HEK293 (cell line): Measurements from ENCODE around the gene CEP76.

Experiments
- ZNF114 ChIP-seq: fragments of 450-650 bp; formaldehyde crosslinking; IDR thresholded peaks from 2 replicates; pipeline ENCODE4 v1.5.0; 2017; ENCODE audit warnings: missing biosample characterization, missing genetic modification characterization
- ZNF133 ChIP-seq: fragments of 450-650 bp; formaldehyde crosslinking; IDR thresholded peaks from 2 replicates; pipeline ENCODE4 v1.5.1; 2016; ENCODE audit warnings: missing biosample characterization, missing genetic modification characterization
- ZNF274 ChIP-seq, 2 experiments: fragments of 200-500 bp in 1 of 2; fragments of 450-650 bp in 1 of 2; sonication (Bioruptor generic) in 1 of 2; formaldehyde crosslinking in 1 of 2; IDR thresholded peaks; 2 replicates each; pipeline versions ENCODE4 v1.5.1 to v1.6.1; 2014 to 2016; ENCODE audit warnings: borderline replicate concordance in 1 of 2, inconsistent platforms in 1 of 2, low read length in 1 of 2, missing biosample characterization in 1 of 2, missing genetic modification characterization in 1 of 2
- ZNF670 ChIP-seq: fragments of 450-650 bp; formaldehyde crosslinking; IDR thresholded peaks from 2 replicates; pipeline ENCODE4 v1.5.1; 2016; ENCODE audit warnings: missing biosample characterization, missing genetic modification characterization, low read depth
- TF ChIP-seq, protein P1 (sequence below): fragments of 450-650 bp; formaldehyde crosslinking; IDR thresholded peaks from 2 replicates; pipeline ENCODE4 v1.5.1; 2016; ENCODE audit warnings: missing biosample characterization, missing genetic modification characterization
- TF ChIP-seq, protein P2 (sequence below): fragments of 450-650 bp; formaldehyde crosslinking; IDR thresholded peaks from 2 replicates; pipeline ENCODE4 v1.5.1; 2017; ENCODE audit warnings: missing biosample characterization, missing genetic modification characterization
- TF ChIP-seq, protein P3 (sequence below): fragments of 450-650 bp; formaldehyde crosslinking; IDR thresholded peaks from 2 replicates; pipeline ENCODE4 v1.5.1; 2016; ENCODE audit warnings: missing biosample characterization, missing genetic modification characterization
- TF ChIP-seq, protein P4 (sequence below): fragments of 450-650 bp; formaldehyde crosslinking; IDR thresholded peaks from 2 replicates; pipeline ENCODE4 v1.5.1; 2016; ENCODE audit warnings: missing biosample characterization, missing genetic modification characterization, borderline replicate concordance
- TF ChIP-seq, protein P5 (sequence below): fragments of 450-650 bp; formaldehyde crosslinking; IDR thresholded peaks from 2 replicates; pipeline ENCODE4 v1.5.1; 2017; ENCODE audit warnings: missing biosample characterization, missing genetic modification characterization

DNA sequence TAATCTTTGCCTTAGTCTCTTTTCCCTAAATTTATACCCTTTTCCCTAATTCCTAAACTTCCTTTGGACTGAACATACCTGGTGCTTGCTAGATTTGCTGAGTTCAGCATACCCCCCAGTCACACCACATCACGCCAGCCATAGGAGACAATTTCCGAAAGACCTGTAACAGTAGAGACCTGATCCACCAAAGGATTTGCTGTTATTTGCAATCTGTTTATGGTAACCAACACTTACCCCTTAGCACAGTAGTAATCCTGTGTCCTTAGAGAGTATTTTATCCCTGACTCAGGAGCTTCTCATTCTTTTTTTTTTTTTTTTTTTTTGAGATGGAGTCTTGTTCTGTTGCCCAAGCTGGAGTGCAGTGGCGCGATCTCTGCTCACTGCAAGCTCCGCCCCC is 8.9 kb upstream of the CEP76 start:
- TF ChIP-seq, protein P1, sequence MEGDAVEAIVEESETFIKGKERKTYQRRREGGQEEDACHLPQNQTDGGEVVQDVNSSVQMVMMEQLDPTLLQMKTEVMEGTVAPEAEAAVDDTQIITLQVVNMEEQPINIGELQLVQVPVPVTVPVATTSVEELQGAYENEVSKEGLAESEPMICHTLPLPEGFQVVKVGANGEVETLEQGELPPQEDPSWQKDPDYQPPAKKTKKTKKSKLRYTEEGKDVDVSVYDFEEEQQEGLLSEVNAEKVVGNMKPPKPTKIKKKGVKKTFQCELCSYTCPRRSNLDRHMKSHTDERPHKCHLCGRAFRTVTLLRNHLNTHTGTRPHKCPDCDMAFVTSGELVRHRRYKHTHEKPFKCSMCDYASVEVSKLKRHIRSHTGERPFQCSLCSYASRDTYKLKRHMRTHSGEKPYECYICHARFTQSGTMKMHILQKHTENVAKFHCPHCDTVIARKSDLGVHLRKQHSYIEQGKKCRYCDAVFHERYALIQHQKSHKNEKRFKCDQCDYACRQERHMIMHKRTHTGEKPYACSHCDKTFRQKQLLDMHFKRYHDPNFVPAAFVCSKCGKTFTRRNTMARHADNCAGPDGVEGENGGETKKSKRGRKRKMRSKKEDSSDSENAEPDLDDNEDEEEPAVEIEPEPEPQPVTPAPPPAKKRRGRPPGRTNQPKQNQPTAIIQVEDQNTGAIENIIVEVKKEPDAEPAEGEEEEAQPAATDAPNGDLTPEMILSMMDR, result no peak
- TF ChIP-seq, protein P2, sequence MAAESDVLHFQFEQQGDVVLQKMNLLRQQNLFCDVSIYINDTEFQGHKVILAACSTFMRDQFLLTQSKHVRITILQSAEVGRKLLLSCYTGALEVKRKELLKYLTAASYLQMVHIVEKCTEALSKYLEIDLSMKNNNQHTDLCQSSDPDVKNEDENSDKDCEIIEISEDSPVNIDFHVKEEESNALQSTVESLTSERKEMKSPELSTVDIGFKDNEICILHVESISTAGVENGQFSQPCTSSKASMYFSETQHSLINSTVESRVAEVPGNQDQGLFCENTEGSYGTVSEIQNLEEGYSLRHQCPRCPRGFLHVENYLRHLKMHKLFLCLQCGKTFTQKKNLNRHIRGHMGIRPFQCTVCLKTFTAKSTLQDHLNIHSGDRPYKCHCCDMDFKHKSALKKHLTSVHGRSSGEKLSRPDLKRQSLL (tag by site-specific recombination), result no peak
- TF ChIP-seq ZNF274 (IDR thresholded peaks at IDR 0.05; ENCODE audit: low read length) (no peak), ZNF274 (tag by site-specific recombination; IDR thresholded peaks at IDR 0.05; ENCODE audit: borderline replicate concordance) (no peak), ZNF670 (no peak), ZNF133 (tag by site-specific recombination) (no peak), ZNF114 (tag by site-specific recombination) (no peak)
- TF ChIP-seq, protein P3, sequence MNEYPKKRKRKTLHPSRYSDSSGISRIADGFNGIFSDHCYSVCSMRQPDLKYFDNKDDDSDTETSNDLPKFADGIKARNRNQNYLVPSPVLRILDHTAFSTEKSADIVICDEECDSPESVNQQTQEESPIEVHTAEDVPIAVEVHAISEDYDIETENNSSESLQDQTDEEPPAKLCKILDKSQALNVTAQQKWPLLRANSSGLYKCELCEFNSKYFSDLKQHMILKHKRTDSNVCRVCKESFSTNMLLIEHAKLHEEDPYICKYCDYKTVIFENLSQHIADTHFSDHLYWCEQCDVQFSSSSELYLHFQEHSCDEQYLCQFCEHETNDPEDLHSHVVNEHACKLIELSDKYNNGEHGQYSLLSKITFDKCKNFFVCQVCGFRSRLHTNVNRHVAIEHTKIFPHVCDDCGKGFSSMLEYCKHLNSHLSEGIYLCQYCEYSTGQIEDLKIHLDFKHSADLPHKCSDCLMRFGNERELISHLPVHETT (tag by site-specific recombination), result no peak
- TF ChIP-seq, protein P4, sequence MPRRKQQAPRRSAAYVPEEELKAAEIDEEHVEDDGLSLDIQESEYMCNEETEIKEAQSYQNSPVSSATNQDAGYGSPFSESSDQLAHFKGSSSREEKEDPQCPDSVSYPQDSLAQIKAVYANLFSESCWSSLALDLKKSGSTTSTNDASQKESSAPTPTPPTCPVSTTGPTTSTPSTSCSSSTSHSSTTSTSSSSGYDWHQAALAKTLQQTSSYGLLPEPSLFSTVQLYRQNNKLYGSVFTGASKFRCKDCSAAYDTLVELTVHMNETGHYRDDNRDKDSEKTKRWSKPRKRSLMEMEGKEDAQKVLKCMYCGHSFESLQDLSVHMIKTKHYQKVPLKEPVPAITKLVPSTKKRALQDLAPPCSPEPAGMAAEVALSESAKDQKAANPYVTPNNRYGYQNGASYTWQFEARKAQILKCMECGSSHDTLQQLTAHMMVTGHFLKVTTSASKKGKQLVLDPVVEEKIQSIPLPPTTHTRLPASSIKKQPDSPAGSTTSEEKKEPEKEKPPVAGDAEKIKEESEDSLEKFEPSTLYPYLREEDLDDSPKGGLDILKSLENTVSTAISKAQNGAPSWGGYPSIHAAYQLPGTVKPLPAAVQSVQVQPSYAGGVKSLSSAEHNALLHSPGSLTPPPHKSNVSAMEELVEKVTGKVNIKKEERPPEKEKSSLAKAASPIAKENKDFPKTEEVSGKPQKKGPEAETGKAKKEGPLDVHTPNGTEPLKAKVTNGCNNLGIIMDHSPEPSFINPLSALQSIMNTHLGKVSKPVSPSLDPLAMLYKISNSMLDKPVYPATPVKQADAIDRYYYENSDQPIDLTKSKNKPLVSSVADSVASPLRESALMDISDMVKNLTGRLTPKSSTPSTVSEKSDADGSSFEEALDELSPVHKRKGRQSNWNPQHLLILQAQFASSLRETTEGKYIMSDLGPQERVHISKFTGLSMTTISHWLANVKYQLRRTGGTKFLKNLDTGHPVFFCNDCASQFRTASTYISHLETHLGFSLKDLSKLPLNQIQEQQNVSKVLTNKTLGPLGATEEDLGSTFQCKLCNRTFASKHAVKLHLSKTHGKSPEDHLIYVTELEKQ (tag by site-specific recombination), result no peak
- TF ChIP-seq, protein P5, sequence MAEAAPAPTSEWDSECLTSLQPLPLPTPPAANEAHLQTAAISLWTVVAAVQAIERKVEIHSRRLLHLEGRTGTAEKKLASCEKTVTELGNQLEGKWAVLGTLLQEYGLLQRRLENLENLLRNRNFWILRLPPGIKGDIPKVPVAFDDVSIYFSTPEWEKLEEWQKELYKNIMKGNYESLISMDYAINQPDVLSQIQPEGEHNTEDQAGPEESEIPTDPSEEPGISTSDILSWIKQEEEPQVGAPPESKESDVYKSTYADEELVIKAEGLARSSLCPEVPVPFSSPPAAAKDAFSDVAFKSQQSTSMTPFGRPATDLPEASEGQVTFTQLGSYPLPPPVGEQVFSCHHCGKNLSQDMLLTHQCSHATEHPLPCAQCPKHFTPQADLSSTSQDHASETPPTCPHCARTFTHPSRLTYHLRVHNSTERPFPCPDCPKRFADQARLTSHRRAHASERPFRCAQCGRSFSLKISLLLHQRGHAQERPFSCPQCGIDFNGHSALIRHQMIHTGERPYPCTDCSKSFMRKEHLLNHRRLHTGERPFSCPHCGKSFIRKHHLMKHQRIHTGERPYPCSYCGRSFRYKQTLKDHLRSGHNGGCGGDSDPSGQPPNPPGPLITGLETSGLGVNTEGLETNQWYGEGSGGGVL (tag by site-specific recombination), result no peak
